ENCODE results near the gene CDK17. TPM values are rescaled to one million over a fixed set of nuclear protein-coding genes. Genes with fewer than 3 reads are reported as not detected.
"Not testable (repeated sequence)": the region's sequence is repeated elsewhere in the genome, so short reads cannot be mapped to it uniquely, and the experiment has no call there.

Gene CDK17
- total RNA-seq, 2 experiments from 2014 or later, result 41.4 to 45.8 TPM

DNA sequence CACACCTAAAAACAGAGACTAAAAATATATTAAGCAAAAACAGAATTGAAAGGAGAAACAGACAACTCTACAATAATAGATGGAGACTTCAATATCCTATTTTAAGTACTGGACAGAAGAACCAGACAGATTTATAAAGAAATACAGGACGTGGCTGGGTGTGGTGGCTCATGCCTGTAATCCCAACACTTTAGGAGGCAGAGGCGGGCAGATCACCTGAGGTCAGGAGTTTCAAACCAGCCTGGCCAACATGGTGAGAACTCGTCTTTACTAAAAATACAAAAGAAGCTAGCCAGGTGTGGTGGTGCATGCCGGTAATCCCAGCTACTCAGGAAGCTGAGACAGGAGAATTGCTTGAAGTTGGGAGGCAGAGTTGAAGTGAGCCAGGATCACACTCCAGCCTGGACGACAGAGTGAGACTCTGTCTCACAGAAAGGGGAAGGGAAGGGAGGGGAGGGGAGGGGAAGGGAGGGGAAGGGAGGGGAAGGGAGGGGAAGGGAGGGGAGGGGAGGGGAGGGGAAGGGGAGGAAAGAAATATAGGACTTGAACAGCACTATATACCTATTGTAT lies 53.0 kb downstream of the CDK17 start:
- CTCF ChIA-PET, result interaction anchor here (0.6 to 2.6 kb wide), 5 partner anchors 10 to 477 kb away, joined by 3 to 6 read pairs (median 3); no protein-coding TSS in a partner anchor
- Mint-ChIP-seq H3K36me3 (ENCODE audit: low read depth) (peaks cover 30% of the 10 kb centered on the region), H3K27ac (peak overlapping the region; percentile 69), H3K27me3 (ENCODE audit: low read depth) (no peaks in the 10 kb centered on the region), H3K4me3 (peak overlapping the region; percentile 47), H3K9me3 (peaks cover 26% of the 10 kb centered on the region), H3K4me1 (ENCODE audit: low read depth) (peaks cover 55% of the 10 kb centered on the region)
- DNase-seq, result no peak
- intact Hi-C loops (cut with micrococcal nuclease), result loop anchor here (1.0 to 2.0 kb wide), 2 partner anchors 8 to 14 kb away; no protein-coding TSS in a partner anchor

DNA sequence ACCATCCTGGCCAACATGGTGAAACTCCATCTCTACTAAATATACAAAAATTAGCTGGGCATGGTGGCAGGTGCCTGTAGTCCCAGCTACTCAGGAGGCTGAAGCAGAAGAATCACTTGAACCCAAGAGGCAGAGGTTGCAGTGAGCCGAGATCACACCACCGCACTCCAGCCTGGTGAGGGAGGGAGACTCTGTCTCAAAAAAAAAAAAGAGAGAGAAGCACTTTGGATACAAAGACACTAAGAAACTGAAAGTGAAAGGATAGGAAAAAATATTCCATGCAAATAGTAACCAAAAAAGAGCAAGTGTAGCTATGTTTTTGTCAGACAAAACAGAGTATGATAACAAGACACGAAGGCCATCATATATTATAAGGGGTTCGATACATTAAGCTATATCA lies 53.5 kb downstream of the CDK17 start:
- Mint-ChIP-seq H3K36me3 (ENCODE audit: low read depth) (peaks cover 30% of the 10 kb centered on the region), H3K27ac (peak overlapping the region; percentile 69), H3K9me3 (peaks cover 26% of the 10 kb centered on the region), H3K4me3 (peak overlapping the region; percentile 47), H3K4me1 (ENCODE audit: low read depth) (peaks cover 50% of the 10 kb centered on the region)
- DNase-seq; H3K27me3 Mint-ChIP-seq (ENCODE audit: low read depth): not testable (repeated sequence)
- intact Hi-C loops (cut with micrococcal nuclease), result loop anchor here (1.0 to 2.0 kb wide), 2 partner anchors 9 to 14 kb away; no protein-coding TSS in a partner anchor
- CTCF ChIA-PET, result interaction anchor here (0.5 to 2.6 kb wide), 6 partner anchors 10 to 477 kb away, joined by 3 to 6 read pairs (median 3); no protein-coding TSS in a partner anchor

DNA sequence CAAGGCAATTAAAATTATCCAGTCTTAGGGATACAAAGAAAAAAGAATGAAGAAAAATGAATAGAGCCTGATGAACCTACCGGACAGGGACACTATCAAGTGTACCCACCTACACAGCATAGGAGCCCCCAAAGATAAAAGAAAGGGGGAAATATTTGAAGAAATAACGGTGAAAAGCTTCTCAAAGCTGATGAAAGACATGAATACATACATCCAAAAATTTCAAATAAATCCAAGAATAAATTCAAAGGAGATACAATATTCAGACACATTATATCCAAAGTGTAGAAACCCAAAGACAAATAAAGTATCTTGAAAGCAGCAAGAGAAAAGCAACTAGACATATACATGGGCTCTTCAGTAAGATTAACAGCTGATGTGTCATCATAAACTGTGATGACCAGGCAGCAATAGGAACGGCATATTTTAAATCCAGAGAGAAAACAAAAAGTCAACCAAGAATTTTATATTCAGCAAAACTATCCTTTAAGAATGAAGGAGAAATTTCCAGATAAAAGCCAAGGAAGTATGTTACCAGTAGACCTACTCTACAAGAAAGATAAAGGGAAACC lies 56.0 kb downstream of the CDK17 start:
- DNase-seq, result no peak
- Mint-ChIP-seq H3K27me3 (ENCODE audit: low read depth) (no peaks in the 10 kb centered on the region), H3K4me1 (ENCODE audit: low read depth) (peaks cover 44% of the 10 kb centered on the region), H3K27ac (peak overlapping the region; percentile 12), H3K4me3 (no peak overlapping the region), H3K36me3 (ENCODE audit: low read depth) (peaks cover 30% of the 10 kb centered on the region), H3K9me3 (peaks cover 26% of the 10 kb centered on the region)
- CTCF ChIA-PET, result interaction anchor here (0.7 to 0.9 kb wide), 2 partner anchors 32 to 641 kb away, joined by 3 read pairs; no protein-coding TSS in a partner anchor
- intact Hi-C loops (cut with micrococcal nuclease), result no loop called here

DNA sequence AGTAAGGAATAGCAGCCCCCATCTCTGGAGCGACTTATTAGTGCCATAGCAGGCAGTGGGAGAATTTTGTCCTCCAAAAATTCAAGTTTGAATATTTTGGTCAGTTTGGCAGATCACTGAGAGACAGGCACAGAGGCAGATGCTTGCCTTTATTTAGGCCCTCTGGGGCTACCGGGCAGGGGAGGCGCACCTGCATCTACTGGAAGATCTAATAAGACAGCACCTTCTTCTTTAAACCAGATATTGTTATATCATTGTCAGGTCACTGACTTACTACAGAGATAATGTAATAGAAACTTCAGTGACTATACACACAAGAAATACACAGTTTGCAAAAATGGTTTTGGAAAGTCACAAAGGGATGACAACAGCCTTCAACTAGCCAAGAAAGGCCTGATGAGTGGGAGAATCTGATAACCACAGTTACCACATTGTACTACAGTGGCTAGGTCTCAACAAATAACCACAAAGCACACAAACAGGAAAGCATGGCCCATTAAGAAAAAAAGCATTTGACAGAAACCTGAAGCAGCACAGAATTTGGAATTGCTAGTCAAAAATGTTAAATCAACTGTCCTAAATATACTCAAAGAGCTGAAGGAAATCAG lies 56.8 kb downstream of the CDK17 start:
- H3K36me3 Mint-ChIP-seq (ENCODE audit: low read depth), result peaks cover 32% of the 10 kb centered on the region
- peaks cover 26% of the 10 kb centered on the region for H3K9me3 Mint-ChIP-seq
- H3K27ac Mint-ChIP-seq, result peak overlapping the region; percentile 11
- H3K4me1 Mint-ChIP-seq (ENCODE audit: low read depth), result peaks cover 40% of the 10 kb centered on the region
- no peak overlapping the region for H3K4me3 Mint-ChIP-seq
- H3K27me3 Mint-ChIP-seq (ENCODE audit: low read depth), result no peaks in the 10 kb centered on the region
- CTCF ChIA-PET, result interaction anchor here (0.7 to 0.9 kb wide), 2 partner anchors 33 to 641 kb away, joined by 3 read pairs; no protein-coding TSS in a partner anchor
- DNase-seq, result no peak
- intact Hi-C loops (cut with micrococcal nuclease), result no loop called here

DNA sequence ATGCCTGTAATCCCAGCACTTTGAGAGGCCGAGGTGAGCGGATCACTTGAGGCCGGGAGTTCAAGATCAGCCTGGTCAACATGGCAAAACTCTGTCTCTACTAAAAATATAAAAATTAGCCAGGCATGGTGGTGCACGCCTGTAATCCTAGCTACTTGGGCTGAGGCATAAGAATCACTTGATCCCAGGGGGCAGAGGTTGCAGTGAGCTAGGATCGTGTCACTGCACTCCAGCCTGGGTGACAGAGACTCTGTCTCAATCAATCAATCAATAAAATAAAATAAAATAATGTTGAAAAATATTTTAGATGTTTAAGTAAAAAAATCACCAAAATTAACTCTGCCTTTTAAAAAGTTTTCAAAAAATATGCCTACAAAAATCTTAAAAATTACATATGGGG lies 60.6 kb downstream of the CDK17 start:
- CTCF ChIA-PET; H3K27me3 Mint-ChIP-seq (ENCODE audit: low read depth); H3K27ac Mint-ChIP-seq; intact Hi-C loops (cut with micrococcal nuclease); H3K4me3 Mint-ChIP-seq; DNase-seq: not testable (repeated sequence)
- Mint-ChIP-seq H3K36me3 (ENCODE audit: low read depth) (peaks cover 33% of the 10 kb centered on the region), H3K4me1 (ENCODE audit: low read depth) (peaks cover 51% of the 10 kb centered on the region), H3K9me3 (peaks cover 29% of the 10 kb centered on the region)

DNA sequence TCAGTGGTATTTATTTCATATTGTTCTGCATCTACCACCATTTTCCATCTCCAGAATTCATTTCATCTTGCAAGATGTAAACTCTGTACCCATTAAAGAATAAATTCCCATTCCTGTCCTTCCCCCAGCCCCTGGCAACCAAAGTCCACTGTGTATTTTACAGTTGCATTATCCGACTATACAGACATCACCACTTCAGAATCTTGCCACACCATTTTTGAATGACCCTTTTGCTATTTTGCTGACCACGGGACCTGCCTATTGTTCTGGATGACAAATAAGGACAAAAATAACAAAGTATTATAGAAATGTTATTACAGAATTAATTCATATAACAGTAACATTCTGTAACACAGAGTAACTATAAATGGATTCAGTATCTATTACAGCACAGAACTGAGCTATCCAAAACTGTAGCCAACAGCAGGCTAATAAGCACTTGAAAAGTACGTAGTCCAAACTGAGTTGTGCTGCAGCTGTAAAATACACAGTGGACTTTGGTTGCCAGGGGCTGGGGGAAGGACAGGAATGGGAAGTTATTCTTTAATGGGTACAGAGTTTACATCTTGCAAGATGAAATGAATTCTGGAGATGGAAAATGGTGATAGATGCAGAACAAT lies 61.3 kb downstream of the CDK17 start:
- DNase-seq, result no peak
- Mint-ChIP-seq H3K9me3 (peaks cover 23% of the 10 kb centered on the region), H3K36me3 (ENCODE audit: low read depth) (peaks cover 27% of the 10 kb centered on the region), H3K4me1 (ENCODE audit: low read depth) (peaks cover 53% of the 10 kb centered on the region), H3K4me3 (no peak overlapping the region), H3K27ac (no peak overlapping the region), H3K27me3 (ENCODE audit: low read depth) (no peaks in the 10 kb centered on the region)
- CTCF ChIA-PET, result no interaction called here
- intact Hi-C loops (cut with micrococcal nuclease), result no loop called here

DNA sequence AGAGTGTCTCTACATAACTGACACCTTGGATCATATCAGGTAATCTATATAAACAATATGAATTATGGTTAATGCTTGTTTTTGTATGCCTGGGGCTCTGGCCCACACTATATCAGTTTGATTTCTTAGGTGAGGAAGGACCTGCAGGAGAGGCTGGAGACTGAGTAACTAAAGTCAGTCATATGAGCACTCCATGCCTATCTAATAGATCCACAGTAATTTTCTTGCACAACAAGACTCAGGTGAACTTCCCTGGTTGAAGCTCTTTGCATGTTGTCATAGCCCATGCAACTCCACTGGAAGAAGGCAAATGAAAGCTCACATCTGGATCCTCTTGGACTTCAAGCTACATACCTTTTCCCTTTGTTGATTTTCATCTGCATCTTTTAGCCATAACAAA lies 62.3 kb downstream of the CDK17 start:
- peaks cover 47% of the 10 kb centered on the region for H3K4me1 Mint-ChIP-seq (ENCODE audit: low read depth)
- H3K27ac Mint-ChIP-seq, result no peak overlapping the region
- peaks cover 18% of the 10 kb centered on the region for H3K36me3 Mint-ChIP-seq (ENCODE audit: low read depth)
- CTCF ChIA-PET, result no interaction called here
- no peak overlapping the region for H3K4me3 Mint-ChIP-seq
- peaks cover 13% of the 10 kb centered on the region for H3K9me3 Mint-ChIP-seq
- intact Hi-C loops (cut with micrococcal nuclease), result no loop called here
- DNase-seq, result no peak
- no peaks in the 10 kb centered on the region for H3K27me3 Mint-ChIP-seq (ENCODE audit: low read depth)

DNA sequence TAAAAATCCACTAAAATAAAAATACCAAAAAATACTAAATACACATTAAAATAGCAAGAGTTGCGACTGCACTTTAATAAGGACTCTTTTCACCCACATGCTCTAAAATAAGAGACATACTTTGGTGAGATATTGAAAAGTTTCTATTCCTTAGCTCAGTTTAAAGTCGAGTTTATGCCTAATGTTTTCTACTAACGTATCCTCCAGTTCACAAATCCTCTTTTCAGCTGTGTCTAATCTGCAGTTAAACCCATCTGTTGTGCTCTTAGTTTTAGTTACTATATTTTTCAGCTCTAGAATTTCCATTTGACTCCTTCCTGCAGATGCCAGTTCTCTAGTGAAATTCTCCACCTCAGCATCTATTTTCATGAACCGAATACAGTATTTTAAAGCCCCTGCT lies 63.8 kb downstream of the CDK17 start:
- H3K27ac Mint-ChIP-seq, result no peak overlapping the region

DNA sequence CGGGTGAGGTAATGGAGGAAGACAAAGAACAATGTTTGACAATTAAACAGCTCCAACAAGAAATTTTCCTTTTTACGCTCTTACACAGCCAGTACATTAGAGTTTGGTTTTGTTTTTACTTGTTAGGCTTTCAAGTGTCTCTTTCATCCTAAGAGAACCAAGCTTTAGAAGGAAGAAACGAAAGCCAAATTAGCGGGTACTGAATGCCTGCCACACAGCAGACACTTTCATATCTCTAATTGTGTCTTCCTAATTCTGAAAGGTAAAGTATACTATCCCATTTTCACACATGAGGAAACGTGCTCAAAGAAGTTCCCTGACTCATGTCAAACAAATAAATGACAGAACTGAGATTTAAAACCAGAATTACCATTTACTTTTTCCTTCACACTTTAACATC lies 65.0 kb downstream of the CDK17 start:
- DNase-seq, result peak; percentile 34
- H3K4me1 Mint-ChIP-seq (ENCODE audit: low read depth), result peaks cover 39% of the 10 kb centered on the region

More for the DNA sequence above, 63.8 kb downstream of the CDK17 start:
- Mint-ChIP-seq H3K27me3 (ENCODE audit: low read depth) (no peaks in the 10 kb centered on the region), H3K9me3 (peaks cover 12% of the 10 kb centered on the region), H3K4me3 (no peak overlapping the region), H3K36me3 (ENCODE audit: low read depth) (peaks cover 20% of the 10 kb centered on the region), H3K4me1 (ENCODE audit: low read depth) (peaks cover 44% of the 10 kb centered on the region)
- CTCF ChIA-PET, result interaction anchor here (1.0 to 2.0 kb wide), 6 partner anchors 10 to 179 kb away, joined by 3 to 6 read pairs (median 4); no protein-coding TSS in a partner anchor
- intact Hi-C loops (cut with micrococcal nuclease), result no loop called here
- no peak for DNase-seq

DNA sequence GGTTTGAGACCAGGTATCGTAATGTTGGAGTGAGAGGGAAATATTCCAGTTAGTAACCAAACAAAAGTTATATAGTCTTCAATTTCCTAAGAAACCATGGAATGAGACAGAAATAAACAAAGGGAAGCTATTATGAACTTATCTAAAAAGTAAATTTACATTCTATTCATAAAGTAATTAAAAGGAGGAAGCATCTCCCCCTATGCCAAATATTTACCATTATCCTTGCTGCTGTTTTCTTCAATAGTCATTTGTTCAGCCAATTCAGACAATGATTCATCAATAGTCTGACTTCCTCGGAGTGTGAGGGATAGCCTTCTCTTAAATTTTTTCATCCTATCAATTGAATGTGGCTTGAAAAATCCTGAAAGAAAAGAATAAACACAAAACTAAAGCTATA lies 65.7 kb downstream of the CDK17 start:
- Mint-ChIP-seq H3K27ac (no peak overlapping the region), H3K27me3 (ENCODE audit: low read depth) (no peaks in the 10 kb centered on the region), H3K4me1 (ENCODE audit: low read depth) (peaks cover 45% of the 10 kb centered on the region), H3K9me3 (peaks cover 12% of the 10 kb centered on the region), H3K4me3 (no peak overlapping the region), H3K36me3 (ENCODE audit: low read depth) (peaks cover 25% of the 10 kb centered on the region)
- CTCF ChIA-PET, result interaction anchor here (0.9 to 1.7 kb wide), 3 partner anchors 40 to 336 kb away, joined by 4 read pairs; no protein-coding TSS in a partner anchor
- DNase-seq, result no peak
- intact Hi-C loops (cut with micrococcal nuclease), result no loop called here

More for the DNA sequence above, 65.0 kb downstream of the CDK17 start:
- CTCF ChIA-PET, result interaction anchor here (0.9 to 2.0 kb wide), 5 partner anchors 8 to 337 kb away, joined by 3 to 5 read pairs (median 4); no protein-coding TSS in a partner anchor
- Mint-ChIP-seq H3K27ac (peak overlapping the region; percentile 65), H3K27me3 (ENCODE audit: low read depth) (no peaks in the 10 kb centered on the region), H3K9me3 (peaks cover 12% of the 10 kb centered on the region), H3K36me3 (ENCODE audit: low read depth) (peaks cover 25% of the 10 kb centered on the region), H3K4me3 (no peak overlapping the region)
- intact Hi-C loops (cut with micrococcal nuclease), result loop anchor here (1.0 kb wide), 4 partner anchors 43 to 288 kb away; no protein-coding TSS in a partner anchor

DNA sequence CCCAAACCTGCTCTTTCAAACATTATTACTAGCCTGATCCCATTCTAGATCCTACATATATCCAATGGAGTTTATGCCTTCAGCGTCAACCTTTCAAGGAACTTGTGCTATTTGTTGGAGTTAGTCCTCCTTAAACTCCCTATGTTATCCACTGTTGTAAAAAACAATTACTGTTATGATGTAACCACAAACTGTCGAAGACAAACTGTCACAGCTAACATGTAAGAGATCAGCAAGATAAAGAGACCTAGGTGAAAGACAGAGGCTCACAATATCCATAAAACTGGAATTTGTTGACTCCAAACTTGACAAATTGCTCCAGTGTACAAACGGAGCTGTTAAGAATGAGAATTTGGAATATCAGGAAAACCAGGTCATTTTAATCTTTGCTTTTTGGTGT lies 70.7 kb downstream of the CDK17 start:
- intact Hi-C loops (cut with micrococcal nuclease), result loop anchor here (5.0 kb wide), 1 partner anchor 267 kb away; no protein-coding TSS in a partner anchor
- H3K27ac Mint-ChIP-seq, result no peak overlapping the region
- DNase-seq, result no peak
- H3K4me1 Mint-ChIP-seq (ENCODE audit: low read depth), result peaks cover 58% of the 10 kb centered on the region
- no peak overlapping the region for H3K4me3 Mint-ChIP-seq
- H3K9me3 Mint-ChIP-seq, result no peaks in the 10 kb centered on the region
- peaks cover 13% of the 10 kb centered on the region for H3K36me3 Mint-ChIP-seq (ENCODE audit: low read depth)
- no peaks in the 10 kb centered on the region for H3K27me3 Mint-ChIP-seq (ENCODE audit: low read depth)
- CTCF ChIA-PET, result no interaction called here

DNA sequence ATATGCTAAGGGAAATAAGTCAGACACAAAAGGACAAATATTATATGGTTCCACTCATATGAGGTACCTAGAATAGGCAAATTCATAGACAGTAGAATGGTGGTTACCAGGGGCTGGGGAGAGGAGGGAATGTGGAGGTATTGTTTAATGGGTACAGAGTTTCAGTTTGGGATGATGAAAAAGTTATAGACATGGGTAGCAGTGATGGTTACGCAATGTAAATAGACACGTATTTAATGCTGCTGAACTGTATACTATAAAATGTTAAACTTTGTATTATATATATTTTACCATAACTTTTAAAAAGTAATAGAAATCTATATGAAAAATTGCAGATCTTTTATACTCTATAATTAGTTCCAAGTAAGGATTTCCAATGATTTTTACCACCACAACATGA lies 71.2 kb downstream of the CDK17 start:
- Mint-ChIP-seq H3K27ac (no peak overlapping the region), H3K27me3 (ENCODE audit: low read depth) (no peaks in the 10 kb centered on the region), H3K4me3 (no peak overlapping the region), H3K9me3 (no peaks in the 10 kb centered on the region), H3K4me1 (ENCODE audit: low read depth) (peaks cover 54% of the 10 kb centered on the region), H3K36me3 (ENCODE audit: low read depth) (peaks cover 15% of the 10 kb centered on the region)
- no peak for DNase-seq
- CTCF ChIA-PET, result no interaction called here
- intact Hi-C loops (cut with micrococcal nuclease), result loop anchor here (5.0 kb wide), 1 partner anchor 267 kb away; no protein-coding TSS in a partner anchor
